NCI-H748 (cell line): ENCODE data around the gene TLE2.
A peak's percentile ranks its signal among the peaks of the same experiment; 100 is the strongest.

Experiments used
- DNase-seq: peaks from one replicate; lab custom pipeline; 2025; ENCODE audit not compliant: unreplicated experiment; lab: John Stamatoyannopoulos, UW

The TLE2 gene

GRCh38 chr19:3029065-3029923 lies at the start of gene TLE2:
TLE2 (minus strand) TSS chr19:3029280; CDS start chr19:3028904, 376 bp downstream.
- DNase-seq: peak; percentile 28

GRCh38 chr19:3075605-3076431 lies 46.7 kb upstream of the TLE2 start:
- peak; percentile 57 for DNase-seq

- no peak for DNase-seq
Observed at GRCh38 chr19:3073931-3074595, 45.0 kb upstream of the TLE2 start.

DNA sequence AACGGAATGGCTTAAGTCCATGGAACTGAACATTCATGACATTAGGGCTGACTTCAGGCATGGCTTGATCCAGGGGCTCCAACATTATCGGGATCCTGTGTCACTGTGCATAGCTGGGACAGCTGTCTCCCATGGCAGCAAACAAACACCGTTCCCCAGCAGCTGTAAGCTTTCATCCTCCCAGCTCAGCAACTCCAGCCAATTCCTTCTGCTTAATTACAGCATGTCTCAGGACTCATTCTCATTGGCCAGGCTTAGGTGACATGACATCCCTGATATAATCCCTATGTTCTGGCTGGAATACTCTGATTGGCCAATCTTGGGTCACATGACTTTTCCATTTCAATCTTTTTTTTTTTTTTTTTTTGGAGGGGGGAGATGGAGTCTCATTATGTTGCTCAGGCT lies 44.1 kb upstream of the TLE2 start:
- peak; percentile 36 for DNase-seq

- no peak for DNase-seq
Observed at GRCh38 chr19:3071768-3072167, 42.7 kb upstream of the TLE2 start.

GRCh38 chr19:3068071-3068470 lies 39.0 kb upstream of the TLE2 start:
- DNase-seq: peak; percentile 5

DNA sequence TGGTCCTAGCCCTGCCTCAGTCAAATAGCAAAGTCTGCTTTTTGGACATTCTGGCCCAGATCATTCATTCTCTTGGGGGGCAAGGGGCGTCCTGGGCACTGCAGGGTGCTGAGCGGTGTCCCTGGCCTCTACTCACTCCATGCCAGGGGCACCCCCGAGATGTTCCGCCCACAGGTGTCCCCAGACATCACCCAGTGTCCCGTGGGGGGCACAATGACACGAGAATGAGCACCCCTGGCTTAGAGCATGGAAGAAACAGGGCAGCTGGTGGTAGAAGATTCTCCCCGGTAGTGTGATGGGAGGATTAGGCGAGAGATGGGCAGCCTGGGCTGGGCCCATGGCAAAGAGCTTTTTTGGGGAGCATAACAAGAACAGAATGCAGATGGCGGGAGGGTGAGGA lies 38.5 kb upstream of the TLE2 start:
- no peak for DNase-seq

DNA sequence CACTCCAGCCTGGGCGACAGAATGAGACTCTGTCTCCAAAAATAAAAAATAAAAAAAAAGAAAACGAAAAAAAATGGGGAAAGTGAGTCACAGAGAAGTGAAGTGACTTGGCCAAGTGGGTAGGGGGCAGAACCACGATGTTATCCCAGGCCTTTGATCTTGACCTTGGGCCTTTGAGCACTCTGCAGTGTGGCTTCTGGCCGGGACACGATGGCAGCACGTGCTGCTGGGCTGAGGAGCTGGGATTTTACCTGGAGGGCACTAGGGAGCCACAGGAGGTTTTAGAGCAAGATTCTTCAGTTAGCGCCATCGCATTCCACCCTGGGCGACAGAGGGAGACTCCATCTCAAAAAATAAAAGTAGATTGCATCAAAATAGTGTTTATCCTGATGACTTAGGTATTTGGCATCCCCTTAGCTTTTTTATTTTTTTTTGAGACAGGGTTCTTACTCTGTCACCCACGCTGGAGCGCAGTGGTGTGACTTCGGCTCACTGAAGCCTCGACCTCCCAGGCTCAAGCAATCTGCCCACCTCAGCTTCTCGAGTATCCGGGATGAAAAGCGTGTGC lies 37.5 kb upstream of the TLE2 start:
- no peak for DNase-seq

DNA sequence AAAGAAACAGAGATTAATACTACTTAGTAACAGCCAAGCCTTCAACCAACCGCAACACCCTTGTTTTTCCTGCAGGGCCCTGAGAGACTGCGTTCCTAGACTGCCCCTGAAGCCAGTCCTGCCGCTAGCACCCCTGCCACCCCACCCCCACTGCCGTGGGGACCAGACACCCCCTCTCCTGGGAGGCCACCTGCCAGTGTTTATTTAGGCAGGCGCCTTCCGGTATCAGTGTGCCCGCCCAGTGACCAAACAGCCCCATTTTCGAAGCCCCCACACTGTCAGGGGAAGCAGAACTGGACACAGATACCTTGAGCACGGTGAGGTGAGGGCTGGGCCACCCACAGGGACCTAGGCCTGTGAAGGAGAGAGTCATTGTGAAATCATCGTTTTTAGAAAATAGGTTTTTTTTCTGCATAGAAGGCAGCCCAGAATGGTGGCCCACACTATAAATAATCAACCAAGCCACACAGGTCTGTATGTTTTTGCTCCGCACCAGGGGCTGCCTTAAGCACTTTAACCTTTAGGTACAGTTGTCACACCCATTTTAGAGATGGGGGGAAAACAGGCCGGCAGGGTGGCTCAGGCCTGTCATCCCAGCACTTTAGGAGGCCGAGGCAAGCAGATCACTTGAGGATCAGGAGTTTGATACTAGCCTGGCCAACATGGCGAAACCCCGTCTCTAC lies 36.7 kb upstream of the TLE2 start:
- peak; percentile 68 for DNase-seq

DNA sequence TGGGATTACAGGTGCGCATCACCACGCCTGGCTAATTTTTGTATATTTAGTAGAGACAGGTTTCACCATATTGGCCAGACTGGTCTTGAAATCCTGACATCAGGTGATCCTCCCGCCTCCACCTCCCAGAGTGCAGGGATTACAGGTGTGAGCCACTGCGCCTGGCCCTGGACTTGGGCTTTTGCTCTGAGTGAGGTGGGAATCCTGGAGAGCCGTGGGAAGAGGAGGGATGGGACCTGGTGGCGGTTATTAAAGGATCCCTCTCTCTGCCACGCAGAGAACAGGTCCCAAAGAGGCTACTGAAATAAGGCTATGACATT lies 34.9 kb upstream of the TLE2 start:
- no peak for DNase-seq

DNA sequence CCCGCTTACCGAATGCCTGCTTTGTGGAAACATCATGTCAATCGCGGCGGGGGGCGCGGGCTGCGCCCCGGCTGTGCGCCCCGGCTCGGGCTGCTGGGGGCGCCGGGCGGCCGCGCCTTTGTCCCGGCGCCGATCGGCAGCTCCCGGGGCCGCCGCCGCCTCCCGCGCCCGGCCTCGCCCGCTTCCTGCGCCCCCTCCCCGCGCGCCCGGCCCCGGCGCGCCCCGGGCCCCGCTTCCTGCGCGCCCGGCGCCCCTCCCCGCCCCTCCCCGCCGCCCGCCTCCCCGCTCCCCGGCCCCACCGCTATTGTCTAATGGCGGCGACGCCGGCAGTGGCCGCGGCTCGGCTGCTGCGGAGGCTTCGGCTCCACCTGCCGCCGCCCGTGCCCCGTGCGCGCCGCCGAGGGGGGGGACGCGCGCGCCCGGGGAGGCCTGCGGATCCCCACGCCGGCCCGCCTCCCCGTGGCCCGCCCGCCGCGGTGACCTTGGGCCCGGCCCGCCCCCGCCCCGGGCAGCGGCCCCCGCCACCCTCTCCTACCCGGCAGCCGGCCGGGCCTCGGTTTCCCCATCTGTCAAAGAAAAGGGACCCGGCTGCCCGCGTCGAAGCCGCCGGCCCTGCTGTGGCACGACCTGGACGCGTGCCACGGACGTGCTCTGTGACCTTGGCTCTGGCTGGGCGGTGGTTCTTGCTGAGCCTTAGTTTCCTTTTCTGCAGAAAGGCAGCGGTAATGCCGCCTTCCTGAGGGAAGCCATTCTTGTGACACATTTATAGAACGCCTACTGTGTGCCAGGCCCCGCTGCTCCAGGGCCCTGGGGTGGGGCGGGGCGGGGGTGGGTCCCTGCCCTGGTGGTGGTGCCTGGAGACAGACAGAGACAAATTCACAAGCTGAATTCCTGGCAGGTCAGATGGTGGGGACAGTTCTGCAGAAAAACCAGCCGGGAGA lies 33.4 kb upstream of the TLE2 start, which contains the start of gene TLE5:
TSS of gene TLE5 (minus strand) at position 331 of the 941 bp plus-strand sequence. CDS start at position 36, 295 bp downstream.
- peak; percentile 71 for DNase-seq

GRCh38 chr19:3061182-3062161 lies 32.4 kb upstream of the TLE2 start:
- DNase-seq: peak; percentile 25

DNA sequence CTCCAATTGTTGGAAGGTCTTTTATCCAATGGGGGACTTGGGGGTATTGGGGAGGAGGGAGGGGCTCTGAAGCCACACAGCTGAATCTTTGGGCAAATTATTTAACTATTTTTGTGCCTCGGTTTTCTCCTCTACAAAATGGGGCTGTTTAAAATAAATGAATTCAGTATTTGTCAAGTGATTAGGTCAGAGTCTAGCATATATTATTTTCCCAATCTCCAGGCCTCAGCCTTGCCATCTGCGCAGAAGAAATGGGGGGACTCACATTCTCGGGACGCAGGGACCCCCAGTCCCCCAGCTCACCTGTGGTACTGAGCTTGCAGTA lies 31.7 kb upstream of the TLE2 start:
- DNase-seq: no peak

DNA sequence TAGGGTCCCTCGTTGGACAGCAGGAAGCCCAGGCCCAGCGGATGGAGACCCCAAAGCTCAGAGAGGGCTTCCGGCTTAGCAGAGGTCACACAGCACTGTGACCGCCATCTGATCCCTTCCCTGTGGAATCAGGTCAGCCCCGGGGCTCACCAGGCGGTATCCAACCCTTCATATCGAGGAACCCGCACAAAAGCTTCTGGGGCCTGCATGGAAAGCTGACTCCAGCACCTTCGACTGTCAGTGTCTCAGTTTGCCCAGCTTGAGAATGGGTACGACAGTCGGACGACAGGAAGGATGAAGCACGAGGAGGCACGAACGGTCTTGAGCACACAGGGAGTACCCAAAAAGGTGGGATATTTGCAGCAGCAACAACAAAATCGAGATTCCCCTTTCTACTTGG lies 30.6 kb upstream of the TLE2 start:
- no peak for DNase-seq

DNA sequence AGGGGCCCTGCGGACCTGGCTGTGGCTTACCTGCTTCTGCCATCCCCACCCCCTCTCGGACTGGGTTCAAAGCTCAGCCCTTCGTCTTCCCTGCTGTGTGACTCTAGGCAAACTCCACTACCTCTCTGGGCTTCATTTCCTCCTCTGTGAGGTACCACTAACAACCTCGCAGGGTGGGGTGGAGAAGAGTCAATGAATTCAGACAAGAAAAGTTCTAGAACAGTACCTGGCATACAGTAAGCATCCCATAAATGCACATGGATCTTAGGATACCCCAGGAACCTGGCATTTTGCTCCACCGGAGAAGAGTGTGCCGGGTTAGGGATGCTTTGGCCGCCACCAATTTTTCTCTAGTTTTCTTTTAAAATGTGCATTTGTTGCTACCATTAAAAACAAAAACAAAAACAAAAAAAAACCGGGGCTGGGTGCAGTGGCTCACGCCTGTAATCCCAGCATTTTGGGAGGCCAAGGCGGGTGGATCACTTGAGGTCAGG lies 29.8 kb upstream of the TLE2 start:
- DNase-seq: no peak

- DNase-seq: no peak
Observed at GRCh38 chr19:3058009-3058820, 29.1 kb upstream of the TLE2 start.

- no peak for DNase-seq
Observed at GRCh38 chr19:3057275-3057714, 28.2 kb upstream of the TLE2 start.
